HG03457 (cell line): ENCODE results near the gene NFKBIZ.
"Not testable (repeated sequence)": the region's sequence is repeated elsewhere in the genome, so short reads cannot be mapped to it uniquely, and the experiment has no call there.

Experiments
- ATAC-seq: cut with Tn5 transposase; IDR thresholded peaks from one replicate; pipeline ENCODE4 v1.9.1; 2021; ENCODE audit warnings: moderate number of reproducible peaks; ENCODE audit not compliant: unreplicated experiment

The NFKBIZ gene

GRCh38 chr3:101850246-101851051 is 1.1 kb downstream of the NFKBIZ start:
- ATAC-seq = peak; percentile 26

- ATAC-seq = no peak
Measured at GRCh38 chr3:101851072-101851770, 1.9 kb downstream of the NFKBIZ start.

GRCh38 chr3:101851850-101852714 is 2.8 kb downstream of the NFKBIZ start:
- ATAC-seq = no peak

GRCh38 chr3:101852983-101853840 is 3.9 kb downstream of the NFKBIZ start:
- no peak for ATAC-seq

GRCh38 chr3:101853982-101854381 is 4.7 kb downstream of the NFKBIZ start:
- no peak for ATAC-seq

- ATAC-seq = no peak
Measured at GRCh38 chr3:101854608-101855304, 5.4 kb downstream of the NFKBIZ start.

GRCh38 chr3:101857301-101857741 is 8.0 kb downstream of the NFKBIZ start:
- no peak for ATAC-seq

- no peak for ATAC-seq
Measured at GRCh38 chr3:101858464-101859030, 9.2 kb downstream of the NFKBIZ start.

- ATAC-seq = no peak
Measured at GRCh38 chr3:101859882-101860448, 10.7 kb downstream of the NFKBIZ start.

- no peak for ATAC-seq
Measured at GRCh38 chr3:101861212-101861788, 12.0 kb downstream of the NFKBIZ start.

GRCh38 chr3:101861789-101862415 is 12.6 kb downstream of the NFKBIZ start:
- no peak for ATAC-seq

- no peak for ATAC-seq
Measured at GRCh38 chr3:101862416-101863165, 13.3 kb downstream of the NFKBIZ start.

GRCh38 chr3:101864926-101865325 is 15.6 kb downstream of the NFKBIZ start:
- ATAC-seq = not testable (repeated sequence)

- ATAC-seq = no peak
Measured at GRCh38 chr3:101865751-101866509, 16.6 kb downstream of the NFKBIZ start.

- ATAC-seq = no peak
Measured at GRCh38 chr3:101867511-101867910, 18.2 kb downstream of the NFKBIZ start.

- no peak for ATAC-seq
Measured at GRCh38 chr3:101867996-101868395, 18.7 kb downstream of the NFKBIZ start.
